ENCODE data around the gene RNF175. TPM values are rescaled to one million over a fixed set of nuclear protein-coding genes. Genes with fewer than 3 reads are reported as not detected.

The RNF175 gene
- total and polyA plus RNA-seq, 10 donors, result 0.26 to 1.9 (median 0.46) TPM; not detected in 1

GRCh38 chr4:153663667-153664066, 96.2 kb downstream of the RNF175 start:
- H3K4me1 ChIP-seq, result peaks cover 0 to 30% (median 1%) of the 10 kb centered on the region in 6 donors
- H3K4me3 ChIP-seq, result no peak overlapping the region
- intact Hi-C loops (cut with DNase I; ENCODE audit: low total_unique reads), result no loop called here
- TF ChIP-seq POLR2A (IDR thresholded peaks at IDR 0.05), result no peak
- no peak for TF ChIP-seq POLR2AphosphoS5 (IDR thresholded peaks at IDR 0.05)
- no peak for TF ChIP-seq CTCF (IDR thresholded peaks at IDR 0.05 in 8 of 11, conservative IDR thresholded peaks at IDR 0.05 in 3 of 11)
- H3K27ac ChIP-seq, result no peak overlapping the region
- no peaks in the 10 kb centered on the region for H3K36me3 ChIP-seq
- peaks cover 0 to 15% (median 0%) of the 10 kb centered on the region in 8 donors for H3K9me3 ChIP-seq
- DNase-seq, result no peak
- WGBS, 5 donors, result 83 to 90% (median 83%) methylated on average over 1 of the region's 1 CpG
- H3K27me3 ChIP-seq (replicated peaks in 1 of 7), result peaks cover 0 to 6% (median 0%) of the 10 kb centered on the region in 7 donors

- no peak for DNase-seq
- TF ChIP-seq POLR2AphosphoS5 (IDR thresholded peaks at IDR 0.05) (no peak), CTCF (IDR thresholded peaks at IDR 0.05 in 8 of 11, conservative IDR thresholded peaks at IDR 0.05 in 3 of 11) (no peak), POLR2A (IDR thresholded peaks at IDR 0.05) (no peak)
- no peaks in the 10 kb centered on the region for H3K36me3 ChIP-seq
- H3K4me1 ChIP-seq, result peaks cover 0 to 30% (median 2%) of the 10 kb centered on the region in 6 donors
- 92 to 97% (median 93%) methylated on average over 1 of the region's 1 CpG for WGBS, 5 donors
- H3K27me3 ChIP-seq (replicated peaks in 1 of 7), result peaks cover 0 to 11% (median 0%) of the 10 kb centered on the region in 7 donors
- peak overlapping the region in 1 of 8 donors; percentile 22 for H3K4me3 ChIP-seq
- peak overlapping the region in 6 of 8 donors; percentile 16 to 93 (median 79) for H3K27ac ChIP-seq
- H3K9me3 ChIP-seq, result peaks cover 0 to 15% (median 0%) of the 10 kb centered on the region in 8 donors
- intact Hi-C loops (cut with DNase I; ENCODE audit: low total_unique reads), result no loop called here
Observed at GRCh38 chr4:153661908-153662307, 97.9 kb downstream of the RNF175 start.

GRCh38 chr4:153661215-153661822, 98.5 kb downstream of the RNF175 start:
- H3K27ac ChIP-seq, result peak overlapping the region in 7 of 8 donors; percentile 44 to 93 (median 78)
- H3K4me1 ChIP-seq, result peaks cover 0 to 35% (median 4%) of the 10 kb centered on the region in 6 donors
- DNase-seq, result no peak
- TF ChIP-seq POLR2AphosphoS5 (IDR thresholded peaks at IDR 0.05) (no peak), CTCF (IDR thresholded peaks at IDR 0.05 in 8 of 11, conservative IDR thresholded peaks at IDR 0.05 in 3 of 11) (peak in 1 of 11 experiments; percentile 6)
- H3K4me3 ChIP-seq, result peak overlapping the region in 1 of 8 donors; percentile 37
- H3K9me3 ChIP-seq, result peaks cover 0 to 15% (median 0%) of the 10 kb centered on the region in 8 donors
- H3K36me3 ChIP-seq, result no peaks in the 10 kb centered on the region
- 33 to 57% (median 39%) methylated on average over 6 of the region's 6 CpGs for WGBS, 5 donors
- intact Hi-C loops (cut with DNase I; ENCODE audit: low total_unique reads), result no loop called here
- peaks cover 0 to 11% (median 0%) of the 10 kb centered on the region in 7 donors for H3K27me3 ChIP-seq (replicated peaks in 1 of 7)

Other genes starting within 250 kb of the RNF175 start
- gene TLR2, start 75.7 kb downstream of the RNF175 start, total RNA-seq, result 100 to 1,000 TPM in 2 of 7 donors, 10 to 100 TPM in 5; 56.1 to 167 (median 74.5) TPM
- gene TLR2, start 75.7 kb downstream of the RNF175 start, polyA plus RNA-seq, result 10 to 100 TPM in 1 of 3 donors, 1 to 10 TPM in 2; 4.8 to 19.7 (median 9.5) TPM
- gene SFRP2, start 29.1 kb upstream of the RNF175 start, total RNA-seq, result under 1 TPM in 5 of 7 donors, not detected in 2; 0.23 to 0.94 (median 0.41) TPM
- gene SFRP2, start 29.1 kb upstream of the RNF175 start, polyA plus RNA-seq, result under 1 TPM; 0.33 to 0.86 (median 0.44) TPM

Measured in spleen (tissue), 11 donors.